PFSK-1 (cell line): ENCODE measurements around the gene MAGI1.

Experiments used
- POLR2AphosphoS5 ChIP-seq: IDR thresholded peaks from 2 replicates; pipeline ENCODE4 v1.6.1; 2012; ENCODE audit warnings: low read depth, mild to moderate bottlenecking, control low read depth, low read length, moderate library complexity
- REST ChIP-seq, 2 experiments: IDR thresholded peaks; 2 replicates each; pipeline versions ENCODE4 v1.6.1 to v1.8.0; 2011 to 2012; ENCODE audit warnings: low read depth in 2 of 2, low read length in 2 of 2, control low read depth in 1 of 2, inconsistent platforms in 1 of 2, mild to moderate bottlenecking in 1 of 2, moderate library complexity in 1 of 2; ENCODE audit not compliant: insufficient read depth in 1 of 2
- SIN3A ChIP-seq: IDR thresholded peaks from 2 replicates; pipeline ENCODE4 v1.6.1; 2012; ENCODE audit warnings: mild to moderate bottlenecking, low read length, moderate library complexity, borderline replicate concordance; ENCODE audit not compliant: insufficient read depth
- TAF1 ChIP-seq: IDR thresholded peaks from 2 replicates; pipeline ENCODE4 v1.6.1; 2012; ENCODE audit warnings: low read length, control low read depth, borderline replicate concordance; ENCODE audit not compliant: insufficient read depth

GRCh38 chr3:65983100-65983499, 55.6 kb downstream of the MAGI1 start:
- TF ChIP-seq TAF1 (no peak), POLR2AphosphoS5 (no peak), REST (IDR thresholded peaks at IDR 0.05; ENCODE audit: insufficient read depth in 1 of 2, low read depth in 2 of 2, low read length in 2 of 2) (no peak), SIN3A (no peak)
